Measurements from ENCODE around the gene CNPY1.
"Not testable (repeated sequence)": the region's sequence is repeated elsewhere in the genome, so short reads cannot be mapped to it uniquely, and the experiment has no call there.

The CNPY1 gene

GRCh38 chr7:155526225-155526624 lies 20.1 kb downstream of the CNPY1 start:
- TF ChIP-seq CTCF (IDR thresholded peaks at IDR 0.05; ENCODE audit: low read depth, low read length): no peak

GRCh38 chr7:155524018-155524556 lies 22.3 kb downstream of the CNPY1 start:
- no peak for TF ChIP-seq CTCF (IDR thresholded peaks at IDR 0.05; ENCODE audit: low read depth, low read length)
- no peak overlapping the region for H3K4me3 ChIP-seq (ENCODE audit: low read depth, low read length)

More at GRCh38 chr7:155526225-155526624, 20.1 kb downstream of the CNPY1 start:
- H3K4me3 ChIP-seq (ENCODE audit: low read depth, low read length): no peak overlapping the region

GRCh38 chr7:155523168-155523675 lies 23.1 kb downstream of the CNPY1 start:
- no peak overlapping the region for H3K4me3 ChIP-seq (ENCODE audit: low read depth, low read length)
- TF ChIP-seq CTCF (IDR thresholded peaks at IDR 0.05; ENCODE audit: low read depth, low read length): no peak

GRCh38 chr7:155521743-155522398 lies 24.5 kb downstream of the CNPY1 start:
- no peak for TF ChIP-seq CTCF (IDR thresholded peaks at IDR 0.05; ENCODE audit: low read depth, low read length)
- H3K4me3 ChIP-seq (ENCODE audit: low read depth, low read length): no peak overlapping the region

GRCh38 chr7:155521007-155521742 lies 25.2 kb downstream of the CNPY1 start:
- no peak for TF ChIP-seq CTCF (IDR thresholded peaks at IDR 0.05; ENCODE audit: low read depth, low read length)

GRCh38 chr7:155520114-155520513 lies 26.2 kb downstream of the CNPY1 start:
- no peak overlapping the region for H3K4me3 ChIP-seq (ENCODE audit: low read depth, low read length)

More at GRCh38 chr7:155521007-155521742, 25.2 kb downstream of the CNPY1 start:
- H3K4me3 ChIP-seq (ENCODE audit: low read depth, low read length): no peak overlapping the region

GRCh38 chr7:155519358-155519757 lies 27.0 kb downstream of the CNPY1 start:
- H3K4me3 ChIP-seq (ENCODE audit: low read depth, low read length): not testable (repeated sequence)

More at GRCh38 chr7:155520114-155520513, 26.2 kb downstream of the CNPY1 start:
- no peak for TF ChIP-seq CTCF (IDR thresholded peaks at IDR 0.05; ENCODE audit: low read depth, low read length)
